Measurements from ENCODE around the gene POLR2J.
A peak's percentile ranks its signal among the peaks of the same experiment; 100 is the strongest.

POLR2J gene

GRCh38 chr7:102436118-102436517, 42.6 kb downstream of the POLR2J start:
- DNase-seq (ENCODE audit: low read depth), result no peak

GRCh38 chr7:102434039-102434486, 44.7 kb downstream of the POLR2J start:
- DNase-seq (ENCODE audit: low read depth), result no peak

- peak; percentile 86 for DNase-seq (ENCODE audit: low read depth)
Observed at GRCh38 chr7:102433219-102434038, 45.3 kb downstream of the POLR2J start, which contains the start of gene ORAI2. ORAI2 (plus strand) TSS chr7:102433575; CDS start chr7:102438957, 5,382 bp downstream.

- DNase-seq (ENCODE audit: low read depth), result no peak
Observed at GRCh38 chr7:102432442-102433218, 46.1 kb downstream of the POLR2J start.

- DNase-seq (ENCODE audit: low read depth), result peak; percentile 40
Observed at GRCh38 chr7:102431617-102432298, 47.0 kb downstream of the POLR2J start.

GRCh38 chr7:102429141-102429899, 49.4 kb downstream of the POLR2J start:
- DNase-seq (ENCODE audit: low read depth), result no peak

GRCh38 chr7:102427019-102427405, 51.7 kb downstream of the POLR2J start:
- no peak for DNase-seq (ENCODE audit: low read depth)

GRCh38 chr7:102426268-102427018, 52.3 kb downstream of the POLR2J start:
- peak; percentile 38 for DNase-seq (ENCODE audit: low read depth)

GRCh38 chr7:102425639-102426267, 53.0 kb downstream of the POLR2J start:
- DNase-seq (ENCODE audit: low read depth), result peak; percentile 72

GRCh38 chr7:102424787-102425218, 53.9 kb downstream of the POLR2J start:
- no peak for DNase-seq (ENCODE audit: low read depth)

GRCh38 chr7:102424129-102424551, 54.6 kb downstream of the POLR2J start:
- DNase-seq (ENCODE audit: low read depth), result no peak

All from activated T-cell treated with anti-CD3 and anti-CD28 coated beads for 1 hour (primary cell).